ENCODE data around the gene PTPRN2.

DNA sequence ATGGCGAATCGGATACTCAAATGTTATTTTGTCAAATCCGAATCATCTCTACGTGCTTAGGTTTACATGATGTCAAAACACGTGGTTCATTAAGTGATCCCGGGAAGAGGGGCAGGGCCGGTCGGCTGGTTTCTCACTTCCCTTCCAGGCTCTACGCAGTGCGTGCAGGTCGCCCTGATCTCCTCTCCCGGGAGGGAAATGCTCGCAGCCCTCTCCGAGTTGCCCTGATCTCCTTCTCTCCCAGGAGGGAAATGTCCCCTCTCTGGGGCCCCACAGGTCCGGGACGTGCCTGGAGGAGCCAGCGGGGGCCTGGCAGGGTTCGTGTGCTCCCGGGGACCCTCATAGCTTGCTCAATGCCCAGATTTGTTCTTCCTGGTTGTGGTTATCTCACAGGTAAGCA is 1048.1 kb downstream of the PTPRN2 start:
- TF ChIP-seq, protein P1, sequence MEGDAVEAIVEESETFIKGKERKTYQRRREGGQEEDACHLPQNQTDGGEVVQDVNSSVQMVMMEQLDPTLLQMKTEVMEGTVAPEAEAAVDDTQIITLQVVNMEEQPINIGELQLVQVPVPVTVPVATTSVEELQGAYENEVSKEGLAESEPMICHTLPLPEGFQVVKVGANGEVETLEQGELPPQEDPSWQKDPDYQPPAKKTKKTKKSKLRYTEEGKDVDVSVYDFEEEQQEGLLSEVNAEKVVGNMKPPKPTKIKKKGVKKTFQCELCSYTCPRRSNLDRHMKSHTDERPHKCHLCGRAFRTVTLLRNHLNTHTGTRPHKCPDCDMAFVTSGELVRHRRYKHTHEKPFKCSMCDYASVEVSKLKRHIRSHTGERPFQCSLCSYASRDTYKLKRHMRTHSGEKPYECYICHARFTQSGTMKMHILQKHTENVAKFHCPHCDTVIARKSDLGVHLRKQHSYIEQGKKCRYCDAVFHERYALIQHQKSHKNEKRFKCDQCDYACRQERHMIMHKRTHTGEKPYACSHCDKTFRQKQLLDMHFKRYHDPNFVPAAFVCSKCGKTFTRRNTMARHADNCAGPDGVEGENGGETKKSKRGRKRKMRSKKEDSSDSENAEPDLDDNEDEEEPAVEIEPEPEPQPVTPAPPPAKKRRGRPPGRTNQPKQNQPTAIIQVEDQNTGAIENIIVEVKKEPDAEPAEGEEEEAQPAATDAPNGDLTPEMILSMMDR (conservative IDR thresholded peaks at IDR 0.05; ENCODE audit: low read length): no peak
- TF ChIP-seq EZH2phosphoT487 (IDR thresholded peaks at IDR 0.05; ENCODE audit: borderline replicate concordance, low read depth, low read length): no peak

All from OCI-LY7 (cell line).